HG03460 (cell line): ENCODE data around the gene LCE2B.

ENCODE experiments used
- ATAC-seq: cut with Tn5 transposase; IDR thresholded peaks from one replicate; pipeline ENCODE4 v1.9.1; 2021; ENCODE audit not compliant: unreplicated experiment

LCE2B gene

DNA sequence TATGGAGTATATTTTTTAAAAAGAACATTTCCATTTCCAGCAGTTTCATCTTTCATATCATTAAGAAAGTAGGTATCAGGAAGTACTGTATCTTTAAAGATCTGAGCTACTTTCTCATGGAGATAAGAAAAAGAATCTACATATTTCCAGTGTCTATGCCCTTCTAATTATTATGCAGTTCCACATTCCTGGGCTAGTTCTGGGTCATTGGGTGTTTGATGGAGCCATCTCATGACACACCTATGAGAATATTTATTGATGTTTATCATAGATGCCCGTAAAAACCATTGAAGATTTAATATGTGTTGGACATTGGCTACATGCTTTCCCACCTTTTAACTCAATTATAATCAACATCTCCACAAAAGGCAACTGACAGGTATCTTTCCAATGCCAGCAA is 43.1 kb downstream of the LCE2B start:
- no peak for ATAC-seq

DNA sequence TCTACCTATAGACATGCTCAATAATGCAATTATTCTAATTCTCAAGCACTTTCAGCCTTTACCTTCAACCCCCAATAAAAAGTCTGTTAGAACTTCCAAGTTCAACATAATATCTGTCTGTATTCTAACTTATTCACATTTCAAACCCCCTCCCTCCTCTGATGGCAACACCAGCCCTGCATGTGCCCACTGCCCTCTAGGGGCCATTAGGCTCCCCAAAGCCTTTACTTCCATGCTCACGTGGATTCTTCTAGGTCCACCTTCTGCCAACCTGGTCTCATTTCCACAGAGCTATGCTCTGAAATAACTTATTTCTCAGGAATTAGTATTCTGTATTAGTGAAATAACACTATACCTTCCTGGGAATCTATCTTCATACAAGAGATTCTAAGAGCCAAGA is 49.7 kb downstream of the LCE2B start:
- no peak for ATAC-seq
